IMR-90 (cell line): ENCODE measurements around the gene BBS1. TPM values are rescaled to one million over a fixed set of nuclear protein-coding genes. Genes with fewer than 3 reads are reported as not detected.
"Not testable (repeated sequence)": the region's sequence is repeated elsewhere in the genome, so short reads cannot be mapped to it uniquely, and the experiment has no call there.

Experiments used
- ATAC-seq: fragments of 200-7000 bp; cut with Tn5 transposase; 2 replicates; pipeline ENCODE4 v1.9.1; 2020; ENCODE audit warnings: low read depth, mild to moderate bottlenecking, moderate library complexity
- BruUV-seq: library from RNA; stranded (reverse); fragments of 400-500 nt; replicated peaks from 2 replicates; lab custom pipeline; 2021; lab: Mats Ljungman, UMichigan
- CTCF ChIA-PET: fragments of 300-600 bp; formaldehyde crosslinking; extraction: SDS; loops from one replicate; lab custom pipeline; 2021; ENCODE audit warnings: antibody characterized with exemption; lab: Yijun Ruan, JAX
- POLR2A ChIA-PET: fragments of 300-600 bp; sonication (Branson Sonifier 250); formaldehyde crosslinking; loops from one replicate; lab custom pipeline; 2022; ENCODE audit warnings: antibody characterized with exemption; ENCODE audit not compliant: unreplicated experiment; lab: Charles Lee
- DNase-seq: peaks from one replicate; pipeline ENCODE4 v3.0.0; 2013
- H2AFZ ChIP-seq: replicated peaks from 2 replicates; pipeline ENCODE3; 2013; ENCODE audit warnings: low read length, mild to moderate bottlenecking; ENCODE audit not compliant: poor library complexity
- H2AK5ac ChIP-seq: 2 replicates; pipeline ENCODE4 v1.6.1; 2013; ENCODE audit warnings: low read depth, low read length, inconsistent platforms
- H2AK9ac ChIP-seq: replicated peaks from 2 replicates; pipeline ENCODE3; 2013; ENCODE audit warnings: mild to moderate bottlenecking, low read depth, low read length, moderate library complexity; ENCODE audit not compliant: poor library complexity
- H2BK120ac ChIP-seq: 2 replicates; pipeline ENCODE4 v1.6.1; 2013; ENCODE audit warnings: low read depth, low read length, inconsistent platforms
- H2BK15ac ChIP-seq: 3 replicates; pipeline ENCODE4 v1.6.1; 2013; ENCODE audit warnings: low read depth, low read length, inconsistent platforms
- H2BK20ac ChIP-seq: 2 replicates; pipeline ENCODE4 v1.6.1; 2013; ENCODE audit warnings: low read depth, mild to moderate bottlenecking, inconsistent platforms, low read length, moderate library complexity
- H2BK5ac ChIP-seq: 2 replicates; pipeline ENCODE4 v1.6.1; 2013; ENCODE audit warnings: mild to moderate bottlenecking, low read depth, low read length, inconsistent platforms; ENCODE audit not compliant: poor library complexity, severe bottlenecking
- H3K14ac ChIP-seq: replicated peaks from 2 replicates; pipeline ENCODE4 v1.6.1; 2013; ENCODE audit warnings: low read depth, low read length, inconsistent platforms
- H3K18ac ChIP-seq: 2 replicates; pipeline ENCODE4 v1.6.1; 2013; ENCODE audit warnings: low read depth, low read length, control low read depth
- H3K23ac ChIP-seq: 2 replicates; pipeline ENCODE4 v1.6.1; 2013; ENCODE audit warnings: low read depth, low read length, inconsistent platforms
- H3K27ac ChIP-seq: 2 replicates; pipeline ENCODE4 v1.5.1; 2013; ENCODE audit warnings: mild to moderate bottlenecking, control low read depth, low read length; ENCODE audit not compliant: insufficient read depth
- H3K27me3 ChIP-seq: 2 replicates; pipeline ENCODE4 v1.6.1; 2013; ENCODE audit warnings: low read length; ENCODE audit not compliant: control insufficient read depth, insufficient read depth
- H3K36me3 ChIP-seq: 2 replicates; pipeline ENCODE4 v1.6.1; 2013; ENCODE audit warnings: low read length, mixed read lengths; ENCODE audit not compliant: control insufficient read depth, insufficient read depth
- H3K4ac ChIP-seq: 2 replicates; pipeline ENCODE4 v1.6.1; 2013; ENCODE audit warnings: low read depth, low read length, inconsistent platforms
- H3K4me1 ChIP-seq: 2 replicates; pipeline ENCODE4 v1.6.1; 2013; ENCODE audit warnings: low read length, mixed read lengths; ENCODE audit not compliant: control insufficient read depth, insufficient read depth
- H3K4me2 ChIP-seq: 2 replicates; pipeline ENCODE4 v1.6.1; 2013; ENCODE audit warnings: low read depth, mild to moderate bottlenecking, control low read depth, low read length, moderate library complexity
- H3K4me3 ChIP-seq: 2 replicates; pipeline ENCODE4 v1.5.1; 2013; ENCODE audit warnings: low read depth, mild to moderate bottlenecking, control low read depth, low read length, moderate library complexity; ENCODE audit not compliant: insufficient read depth
- H3K56ac ChIP-seq: 2 replicates; pipeline ENCODE4 v1.6.1; 2013; ENCODE audit warnings: low read length, inconsistent platforms; ENCODE audit not compliant: insufficient read depth; ENCODE audit errors: extremely low read depth
- H3K79me1 ChIP-seq, 2 experiments: 2 replicates each; pipeline ENCODE4 v1.6.1; 2013; ENCODE audit warnings: low read length in 2 of 2, inconsistent platforms in 1 of 2, low read depth in 1 of 2
- H3K9ac ChIP-seq: 2 replicates; pipeline ENCODE4 v1.6.1; 2013; ENCODE audit warnings: low read depth, low read length, control low read depth
- H3K9me1 ChIP-seq: 2 replicates; pipeline ENCODE4 v1.6.1; 2013; ENCODE audit warnings: low read length, inconsistent platforms; ENCODE audit not compliant: insufficient read depth
- H3K9me3 ChIP-seq: 2 replicates; pipeline ENCODE4 v1.6.1; 2013; ENCODE audit warnings: low read length; ENCODE audit not compliant: control insufficient read depth, insufficient read depth
- H4K20me1 ChIP-seq: 2 replicates; pipeline ENCODE4 v1.6.1; 2013; ENCODE audit warnings: low read length, inconsistent platforms; ENCODE audit not compliant: insufficient read depth
- H4K5ac ChIP-seq: 2 replicates; pipeline ENCODE4 v1.6.1; 2013; ENCODE audit warnings: mild to moderate bottlenecking, low read depth, low read length, control low read depth
- H4K8ac ChIP-seq, 2 experiments: 2 replicates each; pipeline ENCODE4 v1.6.1; 2013; ENCODE audit warnings: low read depth in 2 of 2, low read length in 2 of 2, control low read depth in 1 of 2, inconsistent platforms in 1 of 2
- H4K91ac ChIP-seq: 2 replicates; pipeline ENCODE4 v1.6.1; 2013; ENCODE audit warnings: low read depth, low read length, inconsistent platforms; ENCODE audit not compliant: insufficient read depth
- MXI1 ChIP-seq: IDR thresholded peaks from 2 replicates; pipeline ENCODE4 v1.6.1; 2012; ENCODE audit warnings: low read depth, mild to moderate bottlenecking, low read length, moderate library complexity, borderline replicate concordance
- RAD21 ChIP-seq: IDR thresholded peaks from 2 replicates; pipeline ENCODE4 v1.6.1; 2012; ENCODE audit warnings: low read length, improper control_type of control experiment
- RCOR1 ChIP-seq: IDR thresholded peaks from 2 replicates; pipeline ENCODE4 v1.6.1; 2012; ENCODE audit warnings: mild to moderate bottlenecking, low read length, improper control_type of control experiment; ENCODE audit not compliant: insufficient replicate concordance
- WGBS, 2 experiments: methylation state at CpG; one replicate each; pipeline versions ENCODE4 v1.1.5 to v1.1.7; 2013; ENCODE audit warnings: missing lambda C conversion rate in 2 of 2; ENCODE audit not compliant: insufficient read length in 1 of 2; ENCODE audit errors: extremely low coverage in 2 of 2; 5-methylcytosine and 5-hydroxymethylcytosine counted together
- dilution Hi-C: fragments of 300-500 bp; cut with HindIII; formaldehyde crosslinking; loops from one replicate; pipeline ENCODE4 v1.14.3; 2018; ENCODE audit warnings: low sequenced_read_pairs; ENCODE audit not compliant: unreplicated experiment
- in situ Hi-C: fragments of 300-500 bp; cut with MboI; formaldehyde crosslinking; loops from 3 replicates; pipeline ENCODE4 v1.14.3; 2019; ENCODE audit warnings: low sequenced_read_pairs, inconsistent platforms, mixed read lengths
- intact Hi-C: fragments of 100-400 bp; cut with micrococcal nuclease; formaldehyde crosslinking; loops from 2 replicates; pipeline ENCODE4 v1.10.0; 2022
- polyA plus RNA-seq, 3 experiments: library from polyadenylated mRNA; depleted of rRNA; stranded (reverse); fragments of >200 nt; gene quantifications; 2 replicates each; pipeline ENCODE4 v1.2.3, GENCODE V29; 2012; ENCODE audit warnings: low replicate concordance in 1 of 3
- total RNA-seq: library from RNA; depleted of rRNA; stranded (reverse); fragments of >200 nt; gene quantifications from 2 replicates; pipeline ENCODE4 v1.2.3, GENCODE V29; 2012

BBS1 gene
- total and polyA plus RNA-seq, 2 of the 4 experiments (the other 2 are of a cell fraction), result 16.5 to 20.6 TPM

DNA sequence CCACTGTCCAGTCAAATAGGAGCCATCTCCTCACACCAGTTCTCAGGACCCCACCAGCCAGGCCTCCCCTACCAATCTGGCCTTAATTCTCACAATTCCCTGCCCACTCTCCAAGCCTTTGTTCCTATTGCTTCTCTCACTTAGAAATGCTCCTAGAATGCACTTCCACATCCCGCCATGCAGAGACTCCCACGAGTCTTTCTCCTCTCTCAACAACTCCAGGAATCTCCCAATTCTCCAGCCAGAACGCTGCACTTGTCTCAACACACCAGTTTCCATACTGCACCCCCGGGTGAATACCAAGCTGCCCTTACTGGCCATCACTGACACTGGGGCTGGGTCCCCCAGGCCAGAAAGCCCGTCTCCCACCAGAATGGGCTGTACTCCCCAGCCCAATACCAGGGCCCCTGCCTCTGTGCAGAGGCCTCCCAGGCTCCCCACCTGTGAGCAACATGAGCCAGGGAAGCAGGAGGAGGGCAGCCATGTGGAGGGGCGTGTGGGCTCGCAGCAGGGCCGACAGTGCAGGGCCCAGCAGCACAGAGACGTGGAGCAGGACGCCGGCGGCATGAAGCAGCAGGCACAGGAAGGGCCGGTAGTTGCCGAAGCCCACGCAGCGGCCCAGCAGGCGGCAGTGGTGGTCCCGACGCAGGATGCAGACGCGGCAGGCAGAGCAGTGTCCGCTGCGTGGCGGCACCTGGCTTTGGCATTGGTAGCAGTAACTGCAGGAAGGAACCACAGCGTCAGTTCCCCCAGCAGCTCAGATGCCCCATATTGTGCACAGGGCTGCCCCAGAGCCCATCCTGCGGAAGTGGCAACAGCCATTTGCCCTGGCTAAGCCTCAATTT is 33.0 kb downstream of the BBS1 start (continued):
- TF ChIP-seq MXI1, result peak; percentile 34; the same call in 1 of the 2 replicates
- no peak for TF ChIP-seq RCOR1
- peak; percentile 62 for TF ChIP-seq RAD21

DNA sequence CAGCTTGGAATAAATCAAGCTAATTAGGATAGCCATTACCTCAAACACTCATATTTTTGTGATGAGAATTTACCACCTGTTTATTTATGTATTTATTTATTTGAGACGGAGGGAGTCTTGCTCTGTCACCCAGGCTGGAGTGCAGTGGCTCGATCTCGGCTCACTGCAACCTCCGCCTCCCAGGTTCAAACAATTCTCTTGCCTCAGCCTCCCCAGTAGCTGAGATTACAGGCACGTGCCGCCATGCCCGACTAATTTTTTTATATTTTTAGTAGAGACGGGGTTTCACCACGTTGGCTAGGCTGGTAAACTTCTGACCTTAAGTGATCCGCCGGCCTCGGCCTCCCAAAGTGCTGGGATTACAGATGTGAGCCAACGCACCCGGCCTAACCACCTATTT is 34.5 kb downstream of the BBS1 start:
- H3K27ac ChIP-seq, ATAC-seq, H2BK20ac ChIP-seq, H3K23ac ChIP-seq, H3K56ac ChIP-seq, H3K9me3 ChIP-seq, H2AK9ac ChIP-seq, H3K9me1 ChIP-seq, DNase-seq, H4K5ac ChIP-seq, H2BK15ac ChIP-seq, H2AK5ac ChIP-seq, H3K4ac ChIP-seq, H2AFZ ChIP-seq, POLR2A ChIA-PET, intact Hi-C loops, H3K4me1 ChIP-seq, H4K20me1 ChIP-seq, H4K91ac ChIP-seq, in situ Hi-C loops, dilution Hi-C loops, H2BK120ac ChIP-seq, BruUV-seq, H3K14ac ChIP-seq, H3K18ac ChIP-seq, CTCF ChIA-PET, H2BK5ac ChIP-seq: not testable (repeated sequence)
- H3K4me3 ChIP-seq, result peak overlapping the region; percentile 75
- peak overlapping the region; percentile 51 to 69; a peak in 2 of 4 replicates for H4K8ac ChIP-seq
- H3K9ac ChIP-seq, result 0 out of 2 replicates have a peak overlapping the region, but pooled peaks have one; percentile 35
- WGBS, 2 experiments, result 81% methylated on average over 5 of the region's 14 CpGs; no CpG with 5 or more reads in 1 of the 2 experiments
- peaks cover 3 to 19% of the 10 kb centered on the region in 2 experiments; a peak in 2 of 4 replicates for H3K79me1 ChIP-seq
- H3K36me3 ChIP-seq, result peaks cover 14% of the 10 kb centered on the region; the same call in 1 of the 2 replicates
- peak overlapping the region; percentile 86 for H3K4me2 ChIP-seq
- peaks cover 20% of the 10 kb centered on the region; the same call in 1 of the 2 replicates for H3K27me3 ChIP-seq
